GM12873 (cell line): ENCODE data around the gene AKR1C4.

ENCODE experiments used
- TF ChIP-seq, protein P1 (sequence below): IDR thresholded peaks from 2 replicates; pipeline ENCODE4 v1.5.1; 2012; ENCODE audit warnings: low read depth, mild to moderate bottlenecking, moderate library complexity, low read length, control low read depth; ENCODE audit not compliant: insufficient read depth; ENCODE audit errors: missing control alignments

The AKR1C4 gene

DNA sequence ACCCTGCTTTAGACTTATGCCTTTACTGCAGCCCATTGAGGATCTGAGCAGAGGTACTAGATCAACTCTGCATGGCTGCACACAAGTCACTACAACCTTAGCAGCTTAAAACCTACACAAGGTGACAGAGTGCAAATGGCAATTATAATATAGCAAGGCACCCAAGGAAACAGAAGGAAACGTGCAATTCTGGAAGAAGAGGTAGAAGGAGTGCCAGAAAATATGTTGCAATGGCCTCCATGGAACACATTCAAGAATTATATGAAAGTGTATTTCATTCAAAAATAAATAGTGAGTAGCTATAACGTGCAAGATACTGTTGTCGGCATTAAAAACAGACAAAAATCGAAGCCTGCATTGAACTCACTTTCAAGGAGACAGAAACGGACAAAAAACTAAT lies 8.8 kb upstream of the AKR1C4 start:
- TF ChIP-seq, protein P1, sequence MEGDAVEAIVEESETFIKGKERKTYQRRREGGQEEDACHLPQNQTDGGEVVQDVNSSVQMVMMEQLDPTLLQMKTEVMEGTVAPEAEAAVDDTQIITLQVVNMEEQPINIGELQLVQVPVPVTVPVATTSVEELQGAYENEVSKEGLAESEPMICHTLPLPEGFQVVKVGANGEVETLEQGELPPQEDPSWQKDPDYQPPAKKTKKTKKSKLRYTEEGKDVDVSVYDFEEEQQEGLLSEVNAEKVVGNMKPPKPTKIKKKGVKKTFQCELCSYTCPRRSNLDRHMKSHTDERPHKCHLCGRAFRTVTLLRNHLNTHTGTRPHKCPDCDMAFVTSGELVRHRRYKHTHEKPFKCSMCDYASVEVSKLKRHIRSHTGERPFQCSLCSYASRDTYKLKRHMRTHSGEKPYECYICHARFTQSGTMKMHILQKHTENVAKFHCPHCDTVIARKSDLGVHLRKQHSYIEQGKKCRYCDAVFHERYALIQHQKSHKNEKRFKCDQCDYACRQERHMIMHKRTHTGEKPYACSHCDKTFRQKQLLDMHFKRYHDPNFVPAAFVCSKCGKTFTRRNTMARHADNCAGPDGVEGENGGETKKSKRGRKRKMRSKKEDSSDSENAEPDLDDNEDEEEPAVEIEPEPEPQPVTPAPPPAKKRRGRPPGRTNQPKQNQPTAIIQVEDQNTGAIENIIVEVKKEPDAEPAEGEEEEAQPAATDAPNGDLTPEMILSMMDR: no peak

DNA sequence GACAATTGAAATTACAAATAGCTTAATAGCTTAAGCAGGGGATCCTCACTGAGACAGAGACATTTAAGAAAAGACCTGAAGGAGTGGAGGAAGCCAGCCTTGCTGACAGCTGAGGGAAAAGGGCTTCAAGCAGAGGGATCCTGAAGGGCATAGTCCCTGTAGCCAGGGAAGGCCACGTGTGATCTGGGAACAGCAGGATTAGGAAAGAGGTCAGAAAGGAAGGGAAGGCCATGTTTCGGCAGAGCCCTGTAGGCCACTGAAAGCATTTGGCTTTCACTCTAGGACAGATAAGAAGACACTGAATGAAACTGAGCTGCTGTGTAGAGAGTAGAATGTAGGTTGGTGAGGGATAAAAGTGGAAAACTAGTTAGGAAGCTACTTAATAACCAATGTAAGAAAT lies 8.3 kb upstream of the AKR1C4 start:
- TF ChIP-seq, protein P1: no peak

DNA sequence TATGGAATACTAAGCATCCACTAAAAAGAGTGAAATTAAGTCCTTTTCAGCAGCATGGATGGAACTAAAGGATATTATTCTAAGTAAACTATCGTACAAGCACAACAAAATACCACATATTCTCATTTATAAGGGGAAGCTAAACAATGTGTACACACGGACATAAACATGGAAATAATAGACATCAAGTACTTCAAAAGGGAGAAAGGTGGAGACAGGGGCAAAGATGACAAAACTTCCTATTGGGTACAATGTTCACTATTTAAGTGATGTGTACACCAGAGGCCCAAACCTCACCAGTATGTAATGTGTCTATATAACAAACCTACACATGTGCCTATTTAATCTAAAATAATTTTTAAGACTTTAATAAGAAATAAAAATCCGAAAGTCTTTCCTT lies 2.2 kb upstream of the AKR1C4 start:
- TF ChIP-seq, protein P1: no peak

DNA sequence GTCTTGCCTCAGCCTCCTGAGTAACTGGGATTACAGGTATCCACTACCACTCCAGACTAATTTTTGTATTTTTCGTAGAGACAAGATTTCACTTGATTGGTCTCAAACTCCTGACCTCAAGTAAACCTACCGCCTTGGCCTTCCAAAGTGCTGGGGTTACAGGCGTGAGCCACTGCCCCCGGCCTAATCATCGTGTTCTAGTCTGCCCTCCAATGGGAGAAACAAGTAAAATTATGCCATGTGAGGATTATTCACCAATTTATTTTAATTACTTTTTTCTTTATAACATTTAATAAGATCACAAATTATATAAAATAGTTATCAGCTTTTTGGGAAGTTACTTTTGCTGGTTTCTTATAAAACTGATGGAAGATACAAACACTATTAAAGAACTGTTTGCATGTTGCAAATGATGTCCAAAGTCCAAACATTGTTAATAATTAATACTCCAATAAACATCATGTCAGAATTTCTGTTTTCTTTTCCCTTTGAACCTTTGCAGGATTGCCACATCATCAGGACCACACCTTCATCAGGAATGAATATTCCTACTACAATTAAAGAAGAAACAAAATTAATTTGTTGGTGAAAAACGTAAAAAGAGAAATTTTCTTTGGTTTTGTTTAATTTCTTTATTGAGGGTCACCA lies 786 bp upstream of the AKR1C4 start:
- TF ChIP-seq, protein P1: no peak

DNA sequence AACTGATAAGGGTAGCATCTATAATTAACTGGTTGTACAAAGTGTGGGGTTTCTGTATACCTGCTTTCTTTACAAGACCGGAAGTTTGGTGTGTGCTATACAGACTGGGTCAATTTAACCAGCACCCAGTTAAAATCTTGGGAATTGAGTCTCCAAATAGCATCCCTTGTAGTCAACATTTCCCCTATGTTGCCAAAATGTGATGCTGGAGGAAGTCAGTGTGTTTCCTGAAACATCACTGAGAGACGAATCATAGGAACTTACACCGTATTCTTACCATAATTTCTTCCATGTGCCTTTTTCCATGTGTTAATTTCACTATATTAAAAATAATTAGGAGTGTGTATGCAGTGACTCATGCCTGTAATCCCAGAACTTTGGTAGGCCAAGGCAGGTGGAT lies 1.7 kb downstream of the AKR1C4 start:
- TF ChIP-seq, protein P1: no peak

DNA sequence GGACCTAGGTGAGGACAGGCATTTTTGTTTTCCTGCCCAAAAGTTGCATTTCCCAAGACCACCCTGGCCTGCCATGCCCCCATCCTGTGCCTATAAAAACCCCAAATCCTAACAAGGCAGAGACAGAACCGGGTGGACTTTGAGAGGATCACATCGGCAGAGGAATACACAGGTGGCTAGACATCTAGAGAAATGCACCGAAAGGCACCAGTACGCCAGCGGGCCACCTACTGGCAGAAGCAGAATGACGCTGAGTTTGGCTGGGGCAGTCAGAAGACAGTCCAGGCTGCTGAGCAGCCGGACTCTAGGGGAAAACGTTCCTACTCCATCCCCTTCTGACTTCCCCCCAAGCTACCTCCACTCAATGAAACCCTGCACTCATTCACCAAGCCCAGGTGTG lies 2.8 kb downstream of the AKR1C4 start:
- TF ChIP-seq, protein P1: peak; percentile 8

DNA sequence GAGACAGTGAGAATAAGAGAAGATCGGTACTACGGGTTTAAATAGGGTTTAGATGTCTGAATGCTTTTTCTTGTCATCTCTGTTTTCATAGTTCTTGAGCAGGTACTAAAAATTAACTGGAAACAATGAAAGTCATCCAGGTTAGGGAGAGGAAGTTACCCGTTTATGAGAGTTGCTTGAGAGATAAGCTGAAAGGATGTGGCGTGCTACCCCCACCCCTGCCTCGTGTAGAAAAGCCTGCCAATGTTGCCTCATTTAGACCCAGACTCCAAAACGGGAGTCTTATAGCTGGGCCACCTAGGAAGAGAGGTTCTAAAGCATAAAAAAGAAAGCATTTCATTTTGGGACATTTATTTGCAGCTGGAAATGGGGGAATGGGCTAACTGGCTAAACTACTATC lies 10.2 kb downstream of the AKR1C4 start:
- TF ChIP-seq, protein P1: no peak

DNA sequence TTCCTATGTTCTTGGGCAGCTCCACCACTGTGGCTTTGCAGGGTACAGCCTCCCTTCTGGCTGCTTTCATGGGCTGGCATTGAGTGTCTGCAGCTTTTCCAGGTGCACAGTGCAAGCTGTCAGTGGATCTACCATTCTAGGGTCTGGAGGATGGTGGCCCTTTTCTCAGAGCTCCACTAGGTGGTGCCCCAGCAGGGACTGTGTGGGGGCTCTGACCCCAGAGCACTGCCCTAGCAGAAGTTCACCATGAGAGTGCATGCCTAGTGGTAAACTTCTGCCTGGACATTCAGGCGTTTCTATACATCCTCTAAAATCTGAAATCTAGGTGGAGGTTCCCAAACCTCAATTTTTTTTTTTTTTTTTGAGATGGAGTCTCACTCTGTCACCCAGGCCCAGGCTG lies 13.6 kb downstream of the AKR1C4 start:
- TF ChIP-seq, protein P1: peak; percentile 30
